HPDE6-E6E7 (cell line): ENCODE measurements around the gene PJA2.
"Not testable (repeated sequence)": the region's sequence is repeated elsewhere in the genome, so short reads cannot be mapped to it uniquely, and the experiment has no call there.

ENCODE experiments used
- DNase-seq: peaks from one replicate; pipeline ENCODE4 v3.0.0; 2011; ENCODE audit warnings: missing footprints; ENCODE audit errors: extremely low spot score

The PJA2 gene

DNA sequence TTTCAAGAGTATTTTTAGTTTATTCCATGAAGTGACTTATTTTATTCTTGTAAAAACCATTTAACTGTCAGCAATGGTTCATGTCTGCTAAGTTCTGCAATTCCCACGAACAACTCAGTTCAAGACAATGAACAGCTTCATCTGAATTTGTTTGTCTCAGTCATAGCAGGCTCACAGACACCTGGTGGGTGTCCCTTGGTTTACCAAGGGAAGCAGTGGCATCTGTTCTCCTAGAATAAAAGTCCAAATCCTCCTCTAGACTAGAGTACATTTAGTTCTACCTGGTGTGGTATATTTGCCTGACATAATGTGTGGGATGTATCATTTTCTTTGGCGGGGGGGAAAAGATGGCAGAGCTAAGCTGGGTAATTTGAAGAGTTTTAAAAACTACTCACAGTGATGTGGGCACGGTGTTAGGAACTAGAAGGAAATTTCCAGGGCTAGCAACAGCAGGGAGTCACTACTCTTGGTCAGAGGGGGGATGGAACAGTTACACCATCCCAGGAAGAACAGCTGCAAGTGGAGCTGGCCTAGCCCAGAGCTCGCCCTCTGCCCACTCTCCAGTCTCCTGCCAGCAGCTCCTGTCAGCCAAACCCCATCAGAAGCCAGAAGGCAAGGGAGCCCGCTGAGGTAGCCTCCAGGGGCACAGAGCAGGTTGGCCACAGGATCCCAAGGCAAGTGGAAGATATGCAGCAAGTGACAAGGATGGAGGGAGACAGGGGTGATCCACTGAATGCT, 100.3 kb downstream of the PJA2 start:
- DNase-seq, result no peak

- no peak for DNase-seq
Measured at GRCh38 chr5:109307951-109308350, 101.8 kb downstream of the PJA2 start.

DNA sequence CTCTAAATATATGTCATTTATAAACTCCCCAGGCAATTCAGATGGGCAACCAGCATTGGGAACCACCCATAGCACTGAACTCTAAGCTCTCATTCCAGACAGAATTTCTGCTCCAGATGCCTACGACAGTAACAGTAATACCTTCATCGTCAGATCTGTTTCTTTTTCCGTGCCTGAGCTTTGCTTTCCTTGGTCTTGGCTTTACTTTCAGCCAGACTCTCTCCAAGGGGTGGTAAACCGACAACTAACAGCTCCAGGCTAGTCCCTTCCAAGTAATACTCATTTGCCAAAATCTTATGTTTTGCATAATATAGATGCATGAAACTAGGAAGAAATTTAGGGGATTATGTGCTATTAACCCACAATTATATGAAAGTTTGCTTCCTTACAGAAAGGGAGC, 102.3 kb downstream of the PJA2 start:
- DNase-seq, result no peak

GRCh38 chr5:109305352-109305751, 104.4 kb downstream of the PJA2 start:
- DNase-seq, result no peak

- DNase-seq, result no peak
Measured at GRCh38 chr5:109304309-109304708, 105.5 kb downstream of the PJA2 start.

DNA sequence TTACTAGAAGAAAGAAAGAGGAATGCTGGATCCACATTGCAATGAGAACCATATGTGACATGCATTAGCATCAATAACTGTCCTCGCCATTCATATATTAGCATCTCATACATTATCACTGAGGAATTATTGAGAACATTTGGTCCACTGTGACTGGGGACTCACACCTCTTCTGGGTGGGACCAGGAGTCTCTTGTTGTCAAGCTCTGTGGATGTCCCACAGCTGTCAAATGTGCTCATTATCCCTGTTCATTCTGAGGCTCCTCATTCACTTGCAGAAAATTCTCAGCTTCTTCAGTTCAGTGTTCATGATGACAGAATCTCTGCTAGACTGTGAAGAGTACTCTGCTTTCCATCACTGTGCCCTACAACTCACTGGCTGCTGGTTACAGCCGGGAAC, 109.4 kb downstream of the PJA2 start:
- no peak for DNase-seq

DNA sequence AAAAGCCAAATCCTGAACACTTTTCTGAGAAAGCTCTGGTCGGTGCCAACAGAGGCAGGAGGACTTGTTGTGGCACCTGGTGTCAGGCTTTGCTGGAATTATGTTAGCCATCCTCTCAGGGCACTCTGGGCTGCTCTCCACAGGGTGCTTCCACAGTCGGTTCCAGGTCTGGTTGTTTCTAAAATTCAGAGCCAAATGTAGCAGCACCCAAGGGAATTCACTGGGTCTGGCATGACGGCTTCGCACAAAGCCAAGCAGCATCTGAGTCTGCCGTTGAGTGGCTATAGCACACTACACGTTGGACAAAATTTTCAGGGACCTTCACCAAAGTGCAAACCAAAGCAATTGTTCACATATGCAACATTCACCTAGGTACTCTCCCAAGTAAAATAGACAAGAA, 110.2 kb downstream of the PJA2 start:
- no peak for DNase-seq

- DNase-seq, result no peak
Measured at GRCh38 chr5:109298794-109299193, 111.0 kb downstream of the PJA2 start.

GRCh38 chr5:109297900-109298299, 111.9 kb downstream of the PJA2 start:
- no peak for DNase-seq

DNA sequence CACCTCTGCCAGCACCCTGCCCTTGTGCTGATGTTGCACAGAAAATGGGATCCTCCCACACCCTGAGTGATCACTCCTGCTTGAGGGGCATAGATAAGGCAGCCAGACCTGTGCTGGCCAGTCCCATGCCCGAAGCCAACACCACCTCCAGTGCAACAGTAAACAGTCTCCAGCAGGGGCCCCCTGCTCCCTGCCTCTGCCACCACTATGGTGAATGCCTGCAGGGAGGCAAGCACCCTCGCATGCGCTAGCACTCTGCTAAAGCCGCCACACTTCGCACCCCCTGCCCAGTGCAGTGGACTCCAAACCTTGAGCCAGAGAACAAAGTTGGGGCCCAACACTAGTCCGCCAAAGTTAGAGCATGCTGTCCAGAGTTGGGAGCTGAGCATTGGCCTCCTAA, 118.7 kb downstream of the PJA2 start:
- DNase-seq, result no peak

- DNase-seq, result no peak
Measured at GRCh38 chr5:109290231-109290630, 119.5 kb downstream of the PJA2 start.

DNA sequence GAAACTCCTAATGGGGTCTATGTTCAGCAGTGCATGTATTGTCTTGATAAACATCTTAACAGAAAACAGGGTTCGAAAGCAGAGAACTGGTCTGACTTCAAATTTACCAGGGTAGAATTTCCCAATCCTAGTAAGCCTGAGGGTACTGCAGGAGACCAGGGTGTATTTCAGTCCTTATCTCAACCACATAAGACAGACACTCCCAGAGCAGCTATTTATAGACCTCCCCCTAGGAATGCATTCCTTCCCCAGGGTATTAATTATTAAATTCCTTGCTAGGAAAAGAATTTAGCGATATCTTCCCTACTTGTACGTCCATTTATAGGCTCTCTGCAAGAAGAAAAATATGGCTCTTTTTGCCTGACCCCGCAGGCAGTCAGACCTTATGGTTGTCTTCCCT, 123.1 kb downstream of the PJA2 start:
- DNase-seq, result not testable (repeated sequence)
